ENCODE data around the gene WWTR1.

Gene WWTR1

GRCh38 chr3:149563114-149563513 is 94.7 kb downstream of the WWTR1 start:
- Histone ChIP-seq H3K9me3 (no peaks in the 10 kb centered on the region), H3K27ac (no peak overlapping the region), H3K27me3 (peaks cover 42% of the 10 kb centered on the region), H3K36me3 (no peaks in the 10 kb centered on the region), H3K4me3 (ENCODE audit: low read depth in 1 of 2, low read length in 1 of 2) (no peak overlapping the region), H3K4me1 (ENCODE audit: control insufficient read depth in 1 of 2, insufficient read depth in 1 of 2, low read depth in 1 of 2, low read length in 1 of 2) (no peaks in the 10 kb centered on the region)
- TF ChIP-seq, protein P1, sequence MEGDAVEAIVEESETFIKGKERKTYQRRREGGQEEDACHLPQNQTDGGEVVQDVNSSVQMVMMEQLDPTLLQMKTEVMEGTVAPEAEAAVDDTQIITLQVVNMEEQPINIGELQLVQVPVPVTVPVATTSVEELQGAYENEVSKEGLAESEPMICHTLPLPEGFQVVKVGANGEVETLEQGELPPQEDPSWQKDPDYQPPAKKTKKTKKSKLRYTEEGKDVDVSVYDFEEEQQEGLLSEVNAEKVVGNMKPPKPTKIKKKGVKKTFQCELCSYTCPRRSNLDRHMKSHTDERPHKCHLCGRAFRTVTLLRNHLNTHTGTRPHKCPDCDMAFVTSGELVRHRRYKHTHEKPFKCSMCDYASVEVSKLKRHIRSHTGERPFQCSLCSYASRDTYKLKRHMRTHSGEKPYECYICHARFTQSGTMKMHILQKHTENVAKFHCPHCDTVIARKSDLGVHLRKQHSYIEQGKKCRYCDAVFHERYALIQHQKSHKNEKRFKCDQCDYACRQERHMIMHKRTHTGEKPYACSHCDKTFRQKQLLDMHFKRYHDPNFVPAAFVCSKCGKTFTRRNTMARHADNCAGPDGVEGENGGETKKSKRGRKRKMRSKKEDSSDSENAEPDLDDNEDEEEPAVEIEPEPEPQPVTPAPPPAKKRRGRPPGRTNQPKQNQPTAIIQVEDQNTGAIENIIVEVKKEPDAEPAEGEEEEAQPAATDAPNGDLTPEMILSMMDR (IDR thresholded peaks at IDR 0.05) = no peak

GRCh38 chr3:149560617-149561016 is 97.2 kb downstream of the WWTR1 start:
- Histone ChIP-seq H3K36me3 (no peaks in the 10 kb centered on the region), H3K4me1 (ENCODE audit: control insufficient read depth in 1 of 2, insufficient read depth in 1 of 2, low read depth in 1 of 2, low read length in 1 of 2) (no peaks in the 10 kb centered on the region), H3K9me3 (no peaks in the 10 kb centered on the region), H3K27me3 (peaks cover 22% of the 10 kb centered on the region), H3K27ac (no peak overlapping the region), H3K4me3 (ENCODE audit: low read depth in 1 of 2, low read length in 1 of 2) (no peak overlapping the region)
- TF ChIP-seq, protein P1 (IDR thresholded peaks at IDR 0.05) = no peak

DNA sequence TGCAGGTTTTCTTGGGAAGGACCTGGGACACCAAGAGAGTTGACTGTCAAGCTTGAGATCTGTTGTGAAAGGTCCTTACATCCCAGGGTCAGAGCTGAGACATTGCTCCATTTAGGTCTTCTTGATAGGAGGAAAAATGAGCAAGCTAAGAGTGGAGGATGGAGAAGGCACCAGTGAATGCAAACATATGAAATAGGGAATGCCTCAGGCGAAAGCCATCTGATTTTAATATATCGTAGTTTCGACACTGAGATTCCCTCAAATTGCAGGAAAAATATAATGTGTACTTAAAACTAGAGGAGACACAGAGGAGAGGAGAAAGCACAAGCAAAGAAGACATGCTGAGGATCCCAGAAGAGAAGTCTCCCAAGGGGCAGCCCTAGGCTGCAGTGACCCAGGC is 97.8 kb downstream of the WWTR1 start:
- Histone ChIP-seq H3K27me3 (peaks cover 22% of the 10 kb centered on the region), H3K9me3 (no peaks in the 10 kb centered on the region), H3K36me3 (no peaks in the 10 kb centered on the region), H3K27ac (no peak overlapping the region), H3K4me1 (ENCODE audit: control insufficient read depth in 1 of 2, insufficient read depth in 1 of 2, low read depth in 1 of 2, low read length in 1 of 2) (no peaks in the 10 kb centered on the region), H3K4me3 (ENCODE audit: low read depth in 1 of 2, low read length in 1 of 2) (no peak overlapping the region)
- TF ChIP-seq, protein P1 (IDR thresholded peaks at IDR 0.05) = no peak

DNA sequence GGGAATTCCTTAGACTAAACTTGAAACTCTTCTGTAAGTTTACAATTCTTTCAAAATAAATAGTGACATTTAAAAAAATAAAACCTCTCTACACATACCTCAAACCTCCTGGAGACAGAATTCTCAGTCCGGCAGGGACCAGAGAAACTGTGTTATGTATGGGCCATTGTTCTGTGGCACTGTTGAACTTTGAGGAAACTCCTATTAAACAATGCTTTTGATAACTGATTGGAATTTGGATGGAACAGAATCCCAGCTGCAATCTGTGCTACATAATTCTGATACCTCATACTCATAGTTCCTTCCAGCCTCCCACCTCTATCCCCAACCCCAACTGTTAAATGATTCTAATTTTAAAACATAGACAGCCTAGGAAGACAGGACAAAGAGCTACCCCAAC is 98.3 kb downstream of the WWTR1 start:
- no peak overlapping the region for H3K27ac ChIP-seq
- TF ChIP-seq, protein P1 (IDR thresholded peaks at IDR 0.05) = no peak
- no peaks in the 10 kb centered on the region for H3K36me3 ChIP-seq
- no peak overlapping the region for H3K4me3 ChIP-seq (ENCODE audit: low read depth in 1 of 2, low read length in 1 of 2)
- H3K9me3 ChIP-seq = no peaks in the 10 kb centered on the region
- H3K27me3 ChIP-seq = peaks cover 18% of the 10 kb centered on the region
- H3K4me1 ChIP-seq (ENCODE audit: control insufficient read depth in 1 of 2, insufficient read depth in 1 of 2, low read depth in 1 of 2, low read length in 1 of 2) = no peaks in the 10 kb centered on the region

GRCh38 chr3:149555927-149556326 is 101.9 kb downstream of the WWTR1 start:
- Histone ChIP-seq H3K4me3 (ENCODE audit: low read depth in 1 of 2, low read length in 1 of 2) (no peak overlapping the region), H3K27ac (no peak overlapping the region), H3K4me1 (ENCODE audit: control insufficient read depth in 1 of 2, insufficient read depth in 1 of 2, low read depth in 1 of 2, low read length in 1 of 2) (no peaks in the 10 kb centered on the region), H3K36me3 (no peaks in the 10 kb centered on the region), H3K9me3 (no peaks in the 10 kb centered on the region), H3K27me3 (peaks cover 27% of the 10 kb centered on the region)
- TF ChIP-seq, protein P1 (IDR thresholded peaks at IDR 0.05) = no peak

GRCh38 chr3:149554826-149555225 is 103.0 kb downstream of the WWTR1 start:
- Histone ChIP-seq H3K36me3 (no peaks in the 10 kb centered on the region), H3K27me3 (peaks cover 26% of the 10 kb centered on the region), H3K4me1 (ENCODE audit: control insufficient read depth in 1 of 2, insufficient read depth in 1 of 2, low read depth in 1 of 2, low read length in 1 of 2) (no peaks in the 10 kb centered on the region), H3K4me3 (ENCODE audit: low read depth in 1 of 2, low read length in 1 of 2) (no peak overlapping the region), H3K27ac (no peak overlapping the region), H3K9me3 (no peaks in the 10 kb centered on the region)
- TF ChIP-seq, protein P1 (IDR thresholded peaks at IDR 0.05) = no peak
